ENCODE results near the gene LARP4B.

DNA sequence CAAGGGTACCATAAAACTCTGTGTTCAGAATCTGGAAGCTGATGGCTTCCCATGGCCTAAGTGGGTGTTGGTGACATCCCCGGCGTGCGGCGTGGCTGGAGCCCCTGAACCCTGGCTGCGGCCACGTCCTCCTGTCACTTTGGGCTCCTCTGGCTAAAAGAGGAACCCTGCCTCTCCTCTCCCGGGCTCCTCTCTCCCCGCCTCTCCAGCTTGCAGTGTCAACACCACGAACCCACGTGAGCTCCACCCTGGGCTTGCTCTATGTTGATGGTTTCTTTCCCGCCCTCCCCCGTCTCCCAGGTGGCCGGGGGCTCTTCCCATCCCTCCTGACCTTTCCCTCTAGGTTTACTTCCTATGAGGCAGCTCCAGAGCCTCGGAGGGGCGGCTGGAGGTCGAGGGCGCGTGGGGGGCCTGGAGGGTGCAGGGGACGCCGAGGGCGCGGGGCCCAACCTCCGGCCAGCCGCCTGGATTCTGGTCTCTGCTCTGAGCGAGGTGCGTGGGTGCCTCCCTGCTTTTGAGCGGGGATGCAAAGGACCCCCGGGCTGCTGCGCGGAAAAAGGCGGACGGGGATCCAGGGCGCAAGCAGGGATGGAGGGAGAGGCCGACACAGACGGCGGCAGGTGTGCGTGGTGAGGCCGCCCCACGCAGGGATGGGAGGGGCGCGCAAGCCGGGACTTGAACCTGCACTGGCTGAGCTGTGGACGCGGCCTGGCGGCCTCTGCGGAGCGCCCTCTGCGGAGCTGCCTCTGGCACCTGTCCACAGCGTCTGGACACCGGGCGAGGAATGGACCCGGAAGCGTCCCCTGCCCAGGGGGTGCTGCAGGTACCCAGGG, 126.5 kb downstream of the LARP4B start:
- TF ChIP-seq, protein P1, sequence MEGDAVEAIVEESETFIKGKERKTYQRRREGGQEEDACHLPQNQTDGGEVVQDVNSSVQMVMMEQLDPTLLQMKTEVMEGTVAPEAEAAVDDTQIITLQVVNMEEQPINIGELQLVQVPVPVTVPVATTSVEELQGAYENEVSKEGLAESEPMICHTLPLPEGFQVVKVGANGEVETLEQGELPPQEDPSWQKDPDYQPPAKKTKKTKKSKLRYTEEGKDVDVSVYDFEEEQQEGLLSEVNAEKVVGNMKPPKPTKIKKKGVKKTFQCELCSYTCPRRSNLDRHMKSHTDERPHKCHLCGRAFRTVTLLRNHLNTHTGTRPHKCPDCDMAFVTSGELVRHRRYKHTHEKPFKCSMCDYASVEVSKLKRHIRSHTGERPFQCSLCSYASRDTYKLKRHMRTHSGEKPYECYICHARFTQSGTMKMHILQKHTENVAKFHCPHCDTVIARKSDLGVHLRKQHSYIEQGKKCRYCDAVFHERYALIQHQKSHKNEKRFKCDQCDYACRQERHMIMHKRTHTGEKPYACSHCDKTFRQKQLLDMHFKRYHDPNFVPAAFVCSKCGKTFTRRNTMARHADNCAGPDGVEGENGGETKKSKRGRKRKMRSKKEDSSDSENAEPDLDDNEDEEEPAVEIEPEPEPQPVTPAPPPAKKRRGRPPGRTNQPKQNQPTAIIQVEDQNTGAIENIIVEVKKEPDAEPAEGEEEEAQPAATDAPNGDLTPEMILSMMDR (IDR thresholded peaks at IDR 0.05) = no peak
- TF ChIP-seq POLR2A (IDR thresholded peaks at IDR 0.05) = no peak
